GM12864 (cell line): ENCODE results near the gene RELT.

Experiments used
- DNase-seq: peaks from one replicate; pipeline ENCODE4 v3.0.0-alpha.2; 2011; ENCODE audit warnings: low read depth
- H3K4me3 ChIP-seq: 2 replicates; pipeline ENCODE4 v1.5.1; 2011; ENCODE audit warnings: mild to moderate bottlenecking, low read depth, low read length, control low read depth
- CTCF ChIP-seq: IDR thresholded peaks from 2 replicates; pipeline ENCODE4 v1.5.1; 2011; ENCODE audit warnings: low read depth, mild to moderate bottlenecking, moderate library complexity, low read length, control low read depth, inconsistent platforms; ENCODE audit errors: missing control alignments

The RELT gene

GRCh38 chr11:73376803-73377629 lies 817 bp downstream of the RELT start:
- peak; percentile 63 for DNase-seq
- peak overlapping the region; percentile 96 for H3K4me3 ChIP-seq
- TF ChIP-seq CTCF = no peak

GRCh38 chr11:73379189-73379880 lies 3.1 kb downstream of the RELT start:
- no peak for TF ChIP-seq CTCF
- peak overlapping the region; percentile 96 for H3K4me3 ChIP-seq
- DNase-seq = no peak

DNA sequence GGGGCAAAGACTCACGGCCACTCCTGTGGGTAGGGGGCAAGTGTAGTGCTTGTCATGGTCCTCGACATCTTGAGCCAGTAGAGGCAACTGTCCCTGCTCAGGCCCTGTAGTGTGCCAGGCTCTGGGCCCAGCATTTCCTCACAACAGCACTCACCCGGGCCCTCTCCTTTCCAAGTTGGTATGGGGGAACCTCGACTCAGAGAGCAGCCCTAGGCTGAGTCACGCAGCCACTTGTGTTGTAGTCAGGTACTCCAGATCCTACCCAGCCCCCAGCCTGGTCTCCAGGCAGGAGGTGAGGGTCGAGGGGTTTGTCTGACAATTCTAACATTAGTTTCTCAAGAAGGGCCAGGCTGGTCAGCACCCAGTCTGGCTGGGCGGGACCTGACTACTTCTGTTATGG lies 4.1 kb downstream of the RELT start:
- no peak for DNase-seq
- H3K4me3 ChIP-seq = peak overlapping the region; percentile 96; the same call in 1 of the 2 replicates
- no peak for TF ChIP-seq CTCF

DNA sequence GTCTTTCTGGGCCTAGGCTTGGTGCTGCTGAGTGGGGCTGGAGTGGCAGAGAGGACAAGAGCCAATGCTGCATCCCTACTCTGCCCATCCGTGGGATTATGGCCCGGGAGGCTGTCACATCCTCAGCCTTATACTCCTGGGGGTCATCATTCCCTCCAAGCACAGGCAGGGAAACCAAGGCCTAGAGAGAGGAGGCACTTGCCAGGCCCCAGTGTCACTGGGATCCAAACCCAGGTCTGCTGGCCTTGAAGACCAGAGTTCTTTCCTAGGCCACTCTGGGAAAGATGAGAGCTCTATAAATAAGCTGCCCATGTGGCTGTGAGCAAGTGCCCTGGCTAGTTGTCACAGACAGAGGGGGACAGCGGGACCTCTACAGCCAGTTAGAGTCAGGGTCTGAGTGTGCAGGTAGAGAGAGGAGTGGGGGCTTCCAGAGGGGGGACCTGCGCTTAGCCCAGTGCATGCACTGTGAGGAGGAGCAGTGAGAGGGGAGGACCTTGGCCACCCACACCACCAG lies 4.8 kb downstream of the RELT start:
- no peak for TF ChIP-seq CTCF
- no peak for DNase-seq
- no peak overlapping the region; the same call in 1 of the 2 replicates for H3K4me3 ChIP-seq

DNA sequence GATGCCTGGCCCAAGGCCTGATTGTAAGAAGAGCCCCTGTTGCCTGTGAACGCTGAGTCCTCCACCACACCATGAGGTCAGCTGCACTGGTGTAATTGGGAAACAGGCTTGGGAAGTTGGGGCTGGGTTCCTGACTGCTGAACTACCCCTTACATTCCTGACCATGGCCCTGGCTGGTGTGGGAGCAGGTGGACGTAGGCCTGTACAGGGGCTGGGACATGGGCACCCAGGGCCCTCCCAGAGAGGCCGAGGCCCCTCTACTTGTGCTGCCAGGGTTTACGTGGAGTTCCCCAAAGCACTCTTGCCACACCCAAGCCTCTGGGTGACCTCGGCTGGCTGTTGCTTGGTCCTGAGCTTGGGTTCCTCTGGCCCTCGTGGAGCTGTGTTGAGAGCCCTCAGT lies 5.4 kb downstream of the RELT start:
- peak overlapping the region; percentile 24; the same call in 1 of the 2 replicates for H3K4me3 ChIP-seq
- TF ChIP-seq CTCF = no peak
- no peak for DNase-seq

DNA sequence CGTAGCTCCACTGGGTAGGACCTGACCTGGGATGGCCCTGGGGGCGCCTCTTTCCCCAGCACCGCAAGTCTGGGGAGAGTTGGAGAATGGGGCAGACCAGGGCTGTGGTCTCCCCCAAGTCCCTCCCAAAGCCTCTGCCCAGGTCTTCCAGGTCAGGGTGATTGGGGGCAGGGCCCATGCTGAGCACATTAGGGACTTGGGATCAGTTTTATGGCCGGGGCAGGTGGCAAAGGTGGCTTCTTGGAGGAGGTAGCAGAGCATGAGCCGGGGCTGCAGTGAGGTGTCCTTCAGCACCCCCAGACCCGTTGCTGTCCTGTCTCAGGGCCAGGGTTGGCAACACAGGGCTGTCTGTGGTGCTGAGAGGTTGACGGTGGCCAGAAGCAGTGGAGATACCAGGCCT lies 6.0 kb downstream of the RELT start:
- TF ChIP-seq CTCF = no peak
- DNase-seq = no peak
- H3K4me3 ChIP-seq = peak overlapping the region; percentile 24
